ENCODE data around the gene HSPA8. TPM values are rescaled to one million over a fixed set of nuclear protein-coding genes. Genes with fewer than 3 reads are reported as not detected.

Gene HSPA8
- total and polyA plus RNA-seq, 2 donors (not counting 1 experiment from before 2014, with no cell fraction given): 480 to 738 TPM

DNA sequence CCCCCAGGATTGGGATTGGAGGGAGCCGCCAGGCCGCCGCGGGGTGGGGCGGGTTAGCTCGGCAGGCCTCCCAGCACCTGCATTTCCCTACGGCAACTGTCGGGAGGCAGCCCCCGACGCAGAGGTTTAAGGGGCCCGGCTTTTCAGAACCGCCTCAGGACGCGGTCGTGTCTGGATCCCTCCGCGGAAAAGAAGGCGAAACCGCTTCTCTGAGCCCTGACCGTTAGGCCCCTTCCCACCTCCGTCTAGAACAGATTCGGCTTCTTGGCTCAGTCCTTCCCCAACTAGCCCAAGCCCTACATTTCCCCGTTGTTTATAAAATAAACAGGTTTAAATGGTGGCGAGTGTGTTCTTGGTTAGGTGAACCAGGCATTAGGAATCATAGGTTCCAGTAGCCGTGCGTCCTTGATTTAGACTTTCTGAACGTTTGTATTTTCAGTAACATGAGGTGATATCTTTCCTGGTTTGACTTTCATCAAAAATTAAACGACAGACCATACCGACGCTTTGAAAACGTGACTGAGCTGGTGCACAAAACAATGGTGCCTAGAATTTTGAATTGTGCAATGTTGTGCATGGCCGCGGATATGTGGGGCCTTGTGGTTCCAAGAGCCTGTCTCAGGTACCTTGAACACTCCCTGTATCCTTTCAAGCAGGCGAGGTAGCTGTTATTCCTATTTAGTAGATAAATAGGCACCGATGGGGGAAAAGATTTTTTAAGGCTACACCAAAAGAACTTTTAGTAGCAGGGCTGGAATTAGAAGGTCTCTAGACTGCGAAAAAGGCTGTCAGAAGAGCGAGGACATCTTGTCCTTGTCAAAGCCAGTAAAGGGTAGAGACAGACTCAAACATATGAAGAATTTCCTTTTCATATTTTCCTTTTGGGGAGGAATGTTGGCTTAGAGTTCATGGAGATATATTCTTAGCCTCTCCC, 1.2 kb upstream of the HSPA8 start:
- H3K27me3 Mint-ChIP-seq: no peaks in the 10 kb centered on the region
- peaks cover 70% of the 10 kb centered on the region for H3K79me2 ChIP-seq (ENCODE audit: control insufficient read depth, insufficient read depth, low read length)
- peak overlapping the region; percentile 90 for H2AFZ ChIP-seq (ENCODE audit: insufficient read depth, low read depth, low read length, poor library complexity, severe bottlenecking)
- H3K9ac ChIP-seq (ENCODE audit: low read length): peak overlapping the region; percentile 99
- peaks cover 56 to 60% of the 10 kb centered on the region in 2 donors for H3K4me1 ChIP-seq (ENCODE audit: control insufficient read depth in 2 of 2, insufficient read depth in 2 of 2, low read length in 2 of 2)
- no peaks in the 10 kb centered on the region for H3K27me3 ChIP-seq (replicated peaks in 1 of 4; ENCODE audit: control extremely low read depth in 1 of 4, control insufficient read depth in 3 of 4, insufficient read depth in 4 of 4, low read length in 3 of 4)
- H3K4me3 ChIP-seq (ENCODE audit: control extremely low read depth in 1 of 5, extremely low read depth in 1 of 5, insufficient read depth in 1 of 5, low read depth in 2 of 5, low read length in 4 of 5): peak overlapping the region; percentile 88 to 100 (median 96)
- WGBS (ENCODE audit: insufficient coverage): 0% methylated on average over 20 of the region's 37 CpGs
- H4K20me1 ChIP-seq (ENCODE audit: control insufficient read depth, insufficient read depth, low read length, poor library complexity, severe bottlenecking): peaks cover 37% of the 10 kb centered on the region
- TF ChIP-seq, protein P1, sequence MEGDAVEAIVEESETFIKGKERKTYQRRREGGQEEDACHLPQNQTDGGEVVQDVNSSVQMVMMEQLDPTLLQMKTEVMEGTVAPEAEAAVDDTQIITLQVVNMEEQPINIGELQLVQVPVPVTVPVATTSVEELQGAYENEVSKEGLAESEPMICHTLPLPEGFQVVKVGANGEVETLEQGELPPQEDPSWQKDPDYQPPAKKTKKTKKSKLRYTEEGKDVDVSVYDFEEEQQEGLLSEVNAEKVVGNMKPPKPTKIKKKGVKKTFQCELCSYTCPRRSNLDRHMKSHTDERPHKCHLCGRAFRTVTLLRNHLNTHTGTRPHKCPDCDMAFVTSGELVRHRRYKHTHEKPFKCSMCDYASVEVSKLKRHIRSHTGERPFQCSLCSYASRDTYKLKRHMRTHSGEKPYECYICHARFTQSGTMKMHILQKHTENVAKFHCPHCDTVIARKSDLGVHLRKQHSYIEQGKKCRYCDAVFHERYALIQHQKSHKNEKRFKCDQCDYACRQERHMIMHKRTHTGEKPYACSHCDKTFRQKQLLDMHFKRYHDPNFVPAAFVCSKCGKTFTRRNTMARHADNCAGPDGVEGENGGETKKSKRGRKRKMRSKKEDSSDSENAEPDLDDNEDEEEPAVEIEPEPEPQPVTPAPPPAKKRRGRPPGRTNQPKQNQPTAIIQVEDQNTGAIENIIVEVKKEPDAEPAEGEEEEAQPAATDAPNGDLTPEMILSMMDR (IDR thresholded peaks at IDR 0.05): no peak
- TF ChIP-seq EZH2 (IDR thresholded peaks at IDR 0.05; ENCODE audit: borderline replicate concordance, insufficient read depth, low read depth, low read length, poor library complexity, severe bottlenecking): no peak
- peak; percentile 77 for DNase-seq
- H3K4me3 Mint-ChIP-seq: peak overlapping the region; percentile 99
- peak overlapping the region; percentile 91 for H3K4me2 ChIP-seq (replicated peaks; ENCODE audit: low read depth, low read length, poor library complexity, severe bottlenecking)
- peak overlapping the region; percentile 100 for H3K27ac Mint-ChIP-seq
- peak; percentile 6 for ATAC-seq (ENCODE audit: low read depth)
- ChIA-PET CTCF (interaction anchor here (1.0 to 12.0 kb wide), 4 partner anchors 8 to 40 kb away, joined by 4 to 85 read pairs (median 6); no protein-coding TSS in a partner anchor), POLR2A (interaction anchor here (0.7 to 1.3 kb wide), 5 partner anchors 8 to 1771 kb away, joined by 3 to 10 read pairs (median 3); partner anchors contain the start of gene SC5D)
- peak overlapping the region; percentile 99 to 100 for H3K27ac ChIP-seq (ENCODE audit: low read length in 2 of 2)
- intact Hi-C loops (cut with micrococcal nuclease): loop anchor here (1.0 to 5.0 kb wide), 4 partner anchors 7 to 317 kb away; partner anchors contain the start of gene JHY
- H3K36me3 ChIP-seq (replicated peaks in 1 of 2; ENCODE audit: control extremely low read depth in 1 of 2, control insufficient read depth in 1 of 2, extremely low read depth in 1 of 2, insufficient read depth in 2 of 2, low read length in 1 of 2): peaks cover 5 to 34% of the 10 kb centered on the region in 2 experiments
- H3K4me1 Mint-ChIP-seq: peaks cover 61% of the 10 kb centered on the region
- H3K9me3 ChIP-seq (ENCODE audit: control extremely low read depth in 1 of 3, control insufficient read depth in 2 of 3, insufficient read depth in 1 of 3, low read length in 2 of 3): no peaks in the 10 kb centered on the region
- H3K9me3 Mint-ChIP-seq (ENCODE audit: insufficient read depth): no peaks in the 10 kb centered on the region
